NCI-H146 (cell line): ENCODE results near the gene CFD.
"Not testable (repeated sequence)": the region's sequence is repeated elsewhere in the genome, so short reads cannot be mapped to it uniquely, and the experiment has no call there.

ENCODE experiments used
- DNase-seq: peaks from one replicate; lab custom pipeline; 2025; lab: John Stamatoyannopoulos, UW

Gene CFD

DNA sequence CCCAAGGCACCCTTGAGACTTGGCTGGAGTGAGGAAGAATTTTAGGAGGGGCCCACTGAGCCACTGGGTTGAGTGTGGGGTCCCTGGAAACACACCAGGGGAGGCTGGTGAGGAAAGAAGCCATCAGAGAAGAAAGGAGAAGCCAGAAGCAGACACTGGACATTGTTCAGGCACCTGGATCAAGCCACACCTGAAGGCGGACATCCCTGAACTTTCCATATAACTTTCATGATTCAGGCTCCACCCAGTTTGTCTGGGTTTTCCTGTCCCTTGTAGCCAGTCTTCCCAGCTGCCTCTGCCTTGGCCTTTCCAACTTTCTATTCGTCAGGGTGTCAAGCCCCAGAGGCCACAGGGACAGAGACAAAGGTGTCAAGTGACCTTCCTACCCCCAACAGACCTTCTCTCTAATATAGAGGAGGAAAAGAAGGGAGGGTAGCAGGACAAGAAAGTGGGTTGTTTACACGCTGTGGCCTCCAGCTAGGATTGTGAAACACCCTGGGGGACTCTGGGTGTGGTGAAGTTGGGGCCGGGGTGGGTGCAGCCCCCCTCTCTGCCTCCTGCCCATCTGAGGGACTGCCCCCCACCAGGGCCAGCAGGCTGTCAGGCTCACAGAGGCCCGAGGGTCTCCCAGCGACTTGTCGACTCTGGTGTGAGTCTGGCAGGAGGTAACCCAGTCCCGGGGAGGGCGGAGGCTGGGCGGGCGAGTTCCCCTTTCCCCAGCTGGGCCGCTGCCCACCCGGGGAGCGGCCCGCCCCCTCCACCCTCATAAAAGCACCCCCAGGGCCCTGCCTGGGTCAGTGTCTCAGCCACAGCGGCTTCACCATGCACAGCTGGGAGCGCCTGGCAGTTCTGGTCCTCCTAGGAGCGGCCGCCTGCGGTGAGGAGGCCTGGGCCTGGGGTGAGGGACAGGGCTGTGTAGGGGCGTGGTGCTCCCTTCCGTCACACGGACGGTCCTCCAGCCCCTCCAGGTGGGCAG is at the start of gene CFD:
Gene CFD, plus strand, starts transcription at position 797 of the 976 bp plus-strand sequence. Its CDS starts 26 bp downstream, at position 823.
- DNase-seq = peak; percentile 25

DNA sequence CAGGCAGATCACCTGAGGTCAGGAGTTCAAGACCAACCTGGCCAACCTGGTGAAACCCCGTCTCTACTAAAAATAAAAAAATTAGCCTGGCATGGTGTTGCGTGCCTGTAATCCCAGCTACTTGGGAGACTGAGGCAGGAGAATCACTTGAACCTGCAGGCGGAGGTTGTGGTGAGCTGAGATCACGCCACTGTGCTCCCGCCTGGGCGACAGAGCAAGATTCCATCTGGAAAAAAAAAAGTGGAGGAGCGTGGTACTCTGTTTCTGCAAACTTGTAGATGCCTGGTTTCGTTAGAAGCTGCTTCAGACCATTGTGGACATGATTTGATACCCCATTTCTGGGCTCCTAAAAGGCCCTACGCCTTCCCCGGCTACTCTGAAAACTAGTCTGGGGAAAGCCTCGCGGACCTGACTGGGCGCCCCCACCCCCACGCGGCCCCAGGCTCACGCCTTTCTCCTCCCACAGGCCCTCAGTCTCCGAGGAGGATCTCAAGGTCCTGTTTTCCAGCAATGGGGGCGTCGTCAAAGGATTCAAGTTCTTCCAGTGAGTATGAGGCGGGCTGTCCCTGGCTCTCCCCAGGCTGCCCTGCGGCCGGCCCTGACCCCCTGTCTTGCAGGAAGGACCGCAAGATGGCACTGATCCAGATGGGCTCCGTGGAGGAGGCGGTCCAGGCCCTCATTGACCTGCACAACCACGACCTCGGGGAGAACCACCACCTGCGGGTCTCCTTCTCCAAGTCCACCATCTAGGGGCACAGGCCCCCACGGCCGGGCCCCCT is 49.2 kb upstream of the CFD start:
- no peak for DNase-seq

DNA sequence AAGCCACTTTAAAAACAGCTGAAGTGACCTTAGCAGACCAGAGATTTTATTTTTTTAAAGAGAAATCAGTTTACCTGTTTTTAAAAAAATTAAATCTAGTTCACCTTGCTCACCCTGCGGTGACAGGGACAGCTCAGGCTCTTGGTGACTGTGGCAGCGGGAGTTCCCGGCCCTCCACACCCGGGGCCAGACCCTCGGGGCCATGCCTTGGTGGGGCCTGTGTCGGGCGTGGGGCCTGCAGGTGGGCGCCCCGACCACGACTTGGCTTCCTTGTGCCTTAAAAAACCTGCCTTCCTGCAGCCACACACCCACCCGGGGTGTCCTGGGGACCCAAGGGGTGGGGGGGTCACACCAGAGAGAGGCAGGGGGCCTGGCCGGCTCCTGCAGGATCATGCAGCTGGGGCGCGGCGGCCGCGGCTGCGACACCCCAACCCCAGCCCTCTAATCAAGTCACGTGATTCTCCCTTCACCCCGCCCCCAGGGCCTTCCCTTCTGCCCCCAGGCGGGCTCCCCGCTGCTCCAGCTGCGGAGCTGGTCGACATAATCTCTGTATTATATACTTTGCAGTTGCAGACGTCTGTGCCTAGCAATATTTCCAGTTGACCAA is 48.5 kb upstream of the CFD start:
- no peak for DNase-seq

DNA sequence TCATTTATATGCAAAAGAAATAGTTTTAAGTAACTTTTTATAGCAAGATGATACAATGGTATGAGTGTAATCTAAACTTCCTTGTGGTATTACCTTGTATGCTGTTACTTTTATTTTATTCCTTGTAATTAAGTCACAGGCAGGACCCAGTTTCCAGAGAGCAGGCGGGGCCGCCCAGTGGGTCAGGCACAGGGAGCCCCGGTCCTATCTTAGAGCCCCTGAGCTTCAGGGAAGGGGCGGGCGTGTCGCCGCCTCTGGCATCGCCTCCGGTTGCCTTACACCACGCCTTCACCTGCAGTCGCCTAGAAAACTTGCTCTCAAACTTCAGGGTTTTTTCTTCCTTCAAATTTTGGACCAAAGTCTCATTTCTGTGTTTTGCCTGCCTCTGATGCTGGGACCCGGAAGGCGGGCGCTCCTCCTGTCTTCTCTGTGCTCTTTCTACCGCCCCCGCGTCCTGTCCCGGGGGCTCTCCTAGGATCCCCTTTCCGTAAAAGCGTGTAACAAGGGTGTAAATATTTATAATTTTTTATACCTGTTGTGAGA is 47.9 kb upstream of the CFD start:
- DNase-seq = no peak

DNA sequence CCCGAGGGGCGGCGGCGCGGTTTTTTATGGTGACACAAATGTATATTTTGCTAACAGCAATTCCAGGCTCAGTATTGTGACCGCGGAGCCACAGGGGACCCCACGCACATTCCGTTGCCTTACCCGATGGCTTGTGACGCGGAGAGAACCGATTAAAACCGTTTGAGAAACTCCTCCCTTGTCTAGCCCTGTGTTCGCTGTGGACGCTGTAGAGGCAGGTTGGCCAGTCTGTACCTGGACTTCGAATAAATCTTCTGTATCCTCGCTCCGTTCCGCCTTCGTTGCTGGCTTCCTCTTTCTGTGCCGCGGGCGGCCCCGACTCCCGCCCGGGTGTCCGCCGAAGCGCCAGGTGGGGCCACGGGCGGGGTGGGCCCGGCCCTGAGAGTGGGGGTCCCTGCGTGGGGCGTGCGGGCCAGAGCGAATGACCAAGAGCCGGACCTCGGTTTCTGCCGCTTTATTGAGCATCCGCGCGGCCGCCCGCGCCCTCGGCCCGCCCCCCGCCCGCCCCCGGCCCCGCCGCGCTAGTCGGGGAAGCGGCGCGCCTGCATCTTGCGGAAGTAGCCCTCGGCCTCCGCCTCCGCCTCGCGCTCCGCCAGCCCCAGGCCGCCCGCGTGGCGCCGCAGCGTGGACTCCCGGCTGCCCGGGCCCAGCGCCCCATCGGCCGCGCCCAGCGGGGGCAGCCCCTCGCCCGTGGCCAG is 47.3 kb upstream of the CFD start:
- no peak for DNase-seq

DNA sequence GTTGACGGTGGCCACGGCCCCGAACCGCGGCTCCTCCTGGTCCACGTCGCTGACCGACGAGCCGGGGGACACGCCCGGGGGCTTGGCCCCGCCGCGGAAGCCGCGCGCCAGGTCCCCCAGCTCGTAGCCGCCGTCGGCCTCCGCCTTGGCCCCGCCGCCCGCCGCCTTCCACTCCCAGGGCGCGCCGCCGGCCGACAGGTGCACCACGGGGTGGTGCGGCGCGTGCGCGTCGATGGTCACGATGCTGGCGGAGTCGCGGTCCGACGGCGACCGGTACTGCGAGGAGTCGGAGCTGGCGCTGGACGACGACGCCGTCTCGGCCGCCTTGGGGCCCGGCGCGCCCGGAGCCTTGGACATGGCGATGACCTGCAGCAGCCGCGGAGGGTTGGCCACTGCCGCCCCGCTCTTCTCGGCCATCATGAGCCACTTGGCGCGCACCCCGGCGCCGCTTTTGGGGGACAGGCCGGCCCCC is 46.7 kb upstream of the CFD start:
- no peak for DNase-seq

DNA sequence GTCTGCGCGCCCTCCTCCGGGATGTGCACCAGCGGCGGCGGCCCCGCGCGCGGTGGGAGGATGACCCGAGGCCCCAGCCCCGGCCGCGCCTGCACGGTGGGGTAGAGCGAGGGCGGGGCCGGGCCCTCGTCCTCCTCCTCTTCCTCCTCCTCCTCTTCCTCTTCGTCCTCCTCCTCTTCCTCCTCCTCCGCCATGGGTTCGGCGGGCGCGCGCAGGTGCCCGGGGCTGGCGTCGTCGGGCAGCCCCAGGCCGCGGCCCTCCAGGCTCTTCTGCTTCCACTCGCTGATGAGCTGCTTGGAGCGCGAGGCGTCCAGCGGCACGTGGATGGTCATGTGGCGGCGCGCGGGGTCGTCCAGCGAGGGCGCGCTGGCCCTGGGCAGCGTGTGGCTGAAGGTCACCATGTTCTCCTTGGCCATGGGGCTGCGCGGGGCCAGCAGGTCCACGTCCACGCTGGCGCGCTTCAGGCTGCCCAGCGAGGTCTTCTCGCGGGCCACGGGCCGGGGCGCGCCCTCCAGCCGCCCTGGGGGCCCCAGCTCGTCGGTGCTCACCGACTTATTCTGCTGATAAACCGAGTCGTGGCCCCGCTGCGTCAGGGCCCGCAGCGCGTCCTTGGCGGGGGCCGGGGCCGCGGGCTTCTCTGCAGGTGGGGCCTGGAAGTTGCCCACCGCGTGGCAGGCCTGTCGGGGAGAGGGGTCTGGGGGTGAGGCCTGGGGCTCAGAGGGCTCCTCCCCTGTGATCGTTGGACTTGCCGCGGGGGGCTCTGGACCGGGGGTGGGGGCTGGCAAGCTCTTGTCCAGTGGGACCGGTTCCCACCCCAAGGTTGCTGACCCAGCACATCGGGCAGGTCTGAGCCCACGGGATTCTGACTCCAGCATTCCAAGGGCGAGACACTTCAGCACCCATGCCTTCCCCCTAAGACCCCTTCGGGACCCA is 46.0 kb upstream of the CFD start:
- DNase-seq = no peak

DNA sequence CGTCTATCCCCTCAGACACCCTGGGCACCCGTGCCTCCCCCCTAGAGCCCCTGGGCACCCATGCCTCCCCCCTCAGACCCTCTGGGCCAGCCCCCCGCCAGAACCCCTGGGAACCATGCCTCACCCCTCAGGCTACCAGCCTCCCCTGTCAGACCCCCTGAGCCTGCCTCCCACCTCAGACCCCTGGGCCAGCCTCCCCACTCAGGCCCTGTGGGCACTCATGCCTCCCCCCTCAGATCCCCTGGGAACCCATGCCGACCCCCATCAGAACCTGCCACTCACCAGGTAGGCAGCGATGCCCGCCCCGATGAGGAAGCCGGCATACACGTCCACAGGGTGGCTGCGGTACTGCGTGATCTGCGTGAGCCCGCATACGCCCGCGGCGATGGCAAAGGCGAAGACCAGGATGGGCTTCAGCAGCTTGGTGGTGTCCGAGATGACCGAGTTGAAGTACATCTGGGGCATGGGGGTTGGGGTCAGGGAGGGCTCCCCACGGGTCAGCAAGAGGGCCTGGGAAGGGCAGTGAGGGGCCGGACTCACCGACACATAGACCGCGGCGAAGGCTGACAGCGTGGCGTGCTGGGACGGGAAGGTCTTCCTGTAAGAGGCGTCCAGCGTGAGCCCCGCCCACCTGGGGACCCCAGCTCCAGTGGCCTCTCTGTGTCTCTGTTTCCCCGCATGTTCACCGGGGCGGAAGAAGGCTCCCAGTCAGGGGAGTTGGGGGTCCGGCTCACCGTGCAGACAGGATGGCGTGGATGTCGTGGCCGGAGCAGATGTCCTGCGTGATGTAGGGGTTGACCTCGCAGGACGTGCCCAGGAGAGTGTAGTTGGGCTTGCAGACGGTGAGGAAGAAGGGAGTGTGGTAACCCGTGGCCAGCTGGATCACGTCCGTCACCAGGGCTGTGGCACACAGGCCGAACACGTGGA is 45.0 kb upstream of the CFD start:
- DNase-seq = no peak

DNA sequence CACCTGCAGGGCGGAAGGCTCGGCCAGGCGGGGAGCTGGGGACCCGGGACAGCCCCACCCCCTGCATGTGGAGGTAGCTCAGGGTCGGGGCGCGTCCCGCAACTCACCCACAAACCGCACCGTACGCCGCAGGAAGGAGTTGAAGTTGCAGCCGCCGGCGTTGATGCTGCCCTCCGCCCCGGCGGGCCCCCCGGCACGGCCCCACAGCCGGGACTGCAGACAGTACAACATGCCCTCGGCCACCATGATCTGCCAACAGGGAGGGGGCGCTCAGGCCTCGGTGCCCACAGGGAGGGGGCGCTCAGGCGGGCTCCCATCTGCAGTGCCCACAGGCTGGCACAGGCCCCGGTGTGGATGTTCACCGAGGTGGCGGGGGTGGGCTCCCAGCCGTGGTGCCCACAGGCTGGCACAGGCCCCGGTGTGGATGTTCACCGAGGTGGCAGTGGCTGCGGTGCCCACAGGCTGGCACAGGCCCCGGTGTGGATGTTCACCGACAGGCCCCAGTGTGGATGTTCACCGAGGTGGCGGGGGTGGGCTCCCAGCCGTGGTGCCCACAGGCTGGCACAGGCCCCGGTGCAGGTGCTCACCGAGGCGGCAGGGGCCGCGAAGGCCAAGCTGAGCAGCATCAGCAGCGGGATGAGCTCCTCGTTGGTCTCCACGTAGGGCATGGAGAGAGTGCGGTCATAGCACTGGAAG is 44.2 kb upstream of the CFD start:
- DNase-seq = no peak

DNA sequence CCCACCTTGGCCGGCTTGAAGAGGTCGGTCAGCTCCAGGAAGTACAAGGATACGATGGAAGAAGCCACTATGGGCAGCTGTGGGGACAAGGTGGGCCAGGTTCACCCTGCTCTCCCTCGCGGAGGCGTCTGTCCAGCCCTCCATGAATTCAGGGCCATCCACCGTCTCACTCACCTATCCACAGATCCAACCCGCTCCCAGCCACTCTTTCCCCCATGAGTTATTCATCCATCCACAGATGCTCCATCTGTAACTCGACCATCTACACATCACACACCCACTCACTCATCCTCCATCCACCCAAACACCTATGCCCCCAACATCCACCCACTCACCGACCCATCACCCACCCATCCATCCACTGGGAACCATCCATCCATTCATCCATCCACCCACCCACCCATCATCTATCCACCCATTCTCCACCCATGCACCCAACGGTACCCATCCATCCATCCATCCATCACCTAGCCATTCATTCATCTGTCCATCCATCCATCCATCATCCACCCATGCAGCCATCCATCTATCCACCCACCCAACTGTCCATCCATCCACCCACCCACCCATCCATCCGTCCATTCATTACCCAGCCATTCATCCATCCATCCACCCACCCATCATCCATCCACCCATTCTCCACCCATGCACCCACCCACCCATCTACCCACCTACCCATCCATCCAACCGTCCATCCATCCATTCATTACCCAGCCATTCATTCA is 43.5 kb upstream of the CFD start:
- no peak for DNase-seq

DNA sequence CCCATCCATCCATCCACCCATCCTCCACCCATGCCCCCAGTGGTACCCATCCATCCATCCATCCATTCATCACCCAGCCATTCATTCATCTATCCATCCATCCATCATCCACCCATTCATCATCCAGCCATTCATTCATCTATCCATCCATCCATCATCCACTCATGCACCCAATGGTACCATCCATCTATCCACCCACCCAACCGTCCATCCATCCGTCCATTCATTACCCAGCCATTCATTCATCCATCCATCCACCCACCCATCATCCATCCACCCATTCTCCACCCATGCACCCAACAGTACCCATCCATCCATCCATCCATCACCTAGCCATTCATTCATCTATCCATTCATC is 43.0 kb upstream of the CFD start:
- no peak for DNase-seq

DNA sequence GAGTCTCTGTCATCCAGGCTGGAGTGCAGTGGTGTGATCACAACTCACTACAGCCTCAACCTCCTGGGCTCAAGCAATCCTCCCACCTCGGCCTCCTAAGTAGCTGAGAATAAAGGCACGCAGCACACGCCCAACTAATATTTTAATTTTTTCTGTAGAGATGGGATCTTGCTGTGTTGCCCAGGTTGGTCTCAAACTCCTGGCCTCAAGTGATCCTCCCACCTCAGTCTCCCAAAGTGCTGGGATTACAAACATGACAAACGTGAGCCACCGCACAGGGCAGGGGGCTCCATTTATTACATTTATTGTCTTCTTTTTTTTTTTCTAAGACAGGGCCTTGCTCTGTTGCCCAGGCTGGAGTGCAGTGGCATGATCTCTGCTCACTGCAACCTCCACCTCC is 39.3 kb upstream of the CFD start:
- DNase-seq = not testable (repeated sequence)

DNA sequence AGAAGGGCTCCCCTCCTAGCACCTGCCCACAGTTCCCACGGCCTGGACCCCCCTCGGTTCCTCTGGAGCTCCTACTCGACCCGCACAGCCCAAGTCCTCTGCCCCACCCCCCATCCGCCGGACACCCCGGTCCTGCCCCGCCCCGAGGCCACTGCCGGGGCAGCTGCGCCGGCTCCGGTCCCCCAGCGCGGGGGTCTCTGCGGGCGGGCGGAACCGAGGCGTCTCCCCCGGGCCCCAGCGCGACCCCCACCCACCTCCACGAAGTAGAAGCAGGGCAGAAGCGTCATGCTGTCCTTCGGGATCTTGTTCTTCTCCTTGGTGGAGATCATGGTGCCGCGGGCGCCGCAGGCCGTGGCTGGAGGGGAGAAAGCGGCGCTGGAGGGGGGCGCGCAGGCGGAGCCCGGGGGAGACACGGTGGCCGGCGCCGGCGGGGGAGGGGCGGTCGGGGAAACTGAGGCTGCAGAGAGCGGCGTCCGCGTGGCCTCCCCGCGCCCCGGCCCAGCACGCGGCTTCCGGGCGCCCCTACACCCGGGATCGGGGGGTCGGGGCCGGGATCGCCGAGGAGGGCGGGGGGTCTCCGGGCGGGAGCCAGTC is 38.1 kb upstream of the CFD start:
- no peak for DNase-seq

DNA sequence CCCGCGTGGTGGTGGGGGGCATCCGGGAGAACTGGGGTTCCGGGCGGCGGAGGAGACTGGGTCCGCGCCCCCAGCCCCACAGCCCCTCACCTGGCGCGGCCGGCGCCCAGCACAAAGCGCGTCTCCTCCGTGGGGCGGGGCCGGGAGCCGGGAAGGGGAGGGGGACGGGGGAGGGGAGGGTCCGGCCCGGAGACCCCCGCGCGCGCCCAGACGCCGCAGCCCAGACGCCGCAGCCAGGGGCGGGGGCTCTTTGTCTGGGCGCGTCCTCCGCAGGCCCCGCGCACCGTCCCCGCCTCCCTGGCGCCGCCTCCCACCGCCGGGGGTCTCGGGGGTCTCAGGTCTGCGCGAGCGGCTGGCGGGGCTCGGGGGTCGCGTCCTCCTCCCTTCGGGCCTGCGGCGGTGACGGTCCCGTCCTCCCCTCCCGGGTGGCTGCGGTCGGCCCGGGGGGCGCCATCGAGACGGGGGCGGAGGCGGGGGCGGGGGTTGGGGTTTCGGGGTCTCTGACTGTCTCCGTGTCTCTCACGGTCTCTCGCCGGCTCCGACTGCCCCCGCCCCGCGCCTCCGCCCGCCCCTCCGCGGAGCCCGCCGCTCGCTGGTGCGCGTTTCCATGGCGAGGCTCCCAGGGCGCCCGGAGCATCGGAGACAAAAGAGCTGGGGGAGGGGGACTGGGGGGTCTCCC is 37.5 kb upstream of the CFD start, which contains the start of gene PLPPR3:
Gene PLPPR3, minus strand, starts transcription at position 131 of the 679 bp plus-strand sequence. CDS start 396 bp downstream, outside the sequence.
- DNase-seq = no peak

DNA sequence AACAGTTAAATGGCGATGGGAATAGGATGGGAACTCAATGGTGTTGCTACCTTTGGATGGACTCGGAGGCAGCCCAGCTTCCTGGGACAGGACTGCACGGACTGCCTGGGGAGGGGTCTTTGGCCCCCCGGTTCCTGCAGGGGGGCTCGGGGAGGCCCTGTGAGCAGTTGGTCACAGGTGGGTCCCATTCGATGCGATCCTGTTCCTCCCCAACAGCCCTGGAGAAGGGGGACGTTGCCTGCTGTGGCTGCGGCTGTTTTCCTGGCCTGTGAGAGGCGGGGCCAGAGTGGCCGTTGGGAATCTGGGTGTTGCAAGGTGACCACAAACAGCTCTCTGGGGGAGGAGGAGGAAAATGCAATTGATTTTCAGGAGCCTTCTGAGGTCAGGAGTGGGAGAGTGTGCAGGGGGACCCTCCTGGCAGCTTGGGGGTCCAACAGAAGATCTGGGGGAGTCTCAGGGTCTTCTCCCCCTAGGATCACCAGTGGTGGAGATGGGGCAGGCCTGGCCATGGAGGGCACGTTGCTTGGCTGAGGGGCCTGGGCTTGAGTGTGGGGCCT is 35.8 kb upstream of the CFD start:
- DNase-seq = no peak

DNA sequence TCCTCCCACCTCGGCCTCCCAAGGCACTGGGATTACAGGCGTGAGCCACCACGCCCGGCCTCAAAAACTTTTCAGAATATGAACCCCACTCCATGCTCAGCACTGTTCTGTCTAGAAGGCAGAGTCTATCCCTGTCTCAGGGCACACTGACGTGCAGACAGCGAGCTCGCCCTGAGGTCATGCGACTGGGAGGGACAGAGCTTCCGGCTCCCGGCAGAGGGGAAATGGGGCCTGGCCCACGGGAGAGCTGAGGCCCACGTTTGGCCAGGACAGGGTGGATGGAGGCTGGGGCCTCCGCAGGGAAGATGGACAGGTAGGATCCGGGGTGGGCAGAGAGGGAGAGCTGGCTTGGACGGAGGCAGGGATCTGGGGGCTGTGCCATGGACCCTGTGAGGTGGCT is 34.6 kb upstream of the CFD start:
- no peak for DNase-seq
